Stimulated activated CD8-positive, alpha-beta memory T cell treated with anti-CD3 and anti-CD28 coated beads, Interleukin-15, amount 100 ng/mL, for 48 hours (primary cell): ENCODE results near the gene UBXN11.

Experiments
- DNase-seq, 2 donors: peaks; one replicate each; pipeline ENCODE4 v3.0.0-alpha.2; 2020; ENCODE audit warnings: low read depth in 2 of 2

UBXN11 gene

DNA sequence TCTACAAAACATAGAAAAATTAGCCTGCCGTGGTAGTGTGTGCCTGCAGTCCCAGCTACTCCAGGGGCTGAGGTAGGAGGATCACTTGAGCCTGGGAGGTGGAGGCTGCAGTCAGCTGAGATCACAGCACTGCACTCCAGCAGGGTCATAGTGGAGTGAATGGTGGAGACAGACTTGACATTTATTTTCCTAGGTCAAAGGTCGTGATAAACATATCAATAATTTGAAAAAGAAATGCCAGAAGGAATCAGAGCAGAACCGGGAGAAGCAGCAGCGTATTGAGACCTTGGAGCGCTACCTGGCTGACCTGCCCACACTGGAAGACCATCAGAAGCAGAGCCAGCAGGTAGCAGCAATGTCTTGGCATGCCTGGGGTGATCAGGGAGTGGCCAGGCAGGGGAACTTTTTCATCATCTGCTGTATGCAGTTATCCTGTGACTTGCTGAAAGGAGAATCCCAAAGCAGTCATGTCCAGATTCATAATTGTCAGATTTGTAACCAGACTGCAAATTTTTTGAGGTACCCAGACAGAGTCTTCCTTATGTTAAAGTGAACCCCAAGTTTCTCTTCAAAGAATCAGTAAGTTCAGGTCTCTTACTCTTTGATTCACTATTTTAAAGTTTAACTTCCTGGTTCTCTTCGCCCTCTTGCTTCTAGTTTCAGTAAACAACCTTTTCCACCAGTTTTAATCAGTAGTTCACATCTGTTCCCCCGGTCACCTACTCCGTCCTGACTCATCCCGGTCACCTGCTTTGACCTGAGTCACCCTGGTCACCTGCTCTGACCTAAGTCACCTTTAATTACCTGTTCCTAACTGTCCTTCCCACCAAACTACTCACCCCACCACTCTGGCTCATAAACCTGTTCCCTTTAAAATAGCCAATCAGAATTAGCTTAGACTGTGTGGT is 37.9 kb downstream of the UBXN11 start:
- no peak for DNase-seq

DNA sequence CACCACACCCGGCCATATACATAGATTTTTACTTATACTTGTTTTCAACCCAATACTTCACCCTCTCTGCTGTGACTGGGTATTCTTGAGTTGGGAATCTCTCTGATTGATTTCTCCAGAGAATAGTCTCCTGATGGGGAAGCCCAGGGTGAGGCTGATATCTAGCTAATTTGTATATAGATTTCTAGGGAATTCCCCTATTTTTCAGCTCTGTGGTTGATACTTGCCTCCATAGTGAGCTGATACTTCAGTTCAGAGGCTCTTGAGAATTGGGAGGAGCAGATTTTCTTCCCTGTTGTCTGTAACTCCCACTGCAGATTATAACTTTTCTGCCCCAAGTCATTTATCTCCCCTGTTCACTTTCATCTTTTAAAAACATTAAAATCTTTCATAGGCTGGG is 41.0 kb downstream of the UBXN11 start:
- no peak for DNase-seq

DNA sequence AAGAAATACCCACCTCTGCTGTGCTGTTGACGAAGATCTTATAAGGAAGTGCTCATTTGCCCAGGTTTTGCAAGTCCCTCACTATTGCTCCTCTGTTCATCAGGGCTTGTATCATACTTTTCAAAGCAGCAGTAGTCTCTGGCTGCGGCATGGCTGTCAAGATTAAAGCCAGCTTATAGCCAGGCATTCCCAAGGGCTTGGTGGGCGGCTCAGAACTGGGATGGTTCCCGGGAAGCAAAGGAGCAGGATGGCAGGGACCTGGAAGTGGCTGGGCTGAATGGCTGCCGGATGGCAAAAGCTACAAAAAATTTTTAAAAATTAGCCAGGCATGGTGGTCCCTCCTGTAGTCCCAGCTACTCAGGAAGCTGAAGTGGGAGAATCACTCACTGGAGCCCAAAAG is 43.2 kb downstream of the UBXN11 start:
- no peak for DNase-seq

DNA sequence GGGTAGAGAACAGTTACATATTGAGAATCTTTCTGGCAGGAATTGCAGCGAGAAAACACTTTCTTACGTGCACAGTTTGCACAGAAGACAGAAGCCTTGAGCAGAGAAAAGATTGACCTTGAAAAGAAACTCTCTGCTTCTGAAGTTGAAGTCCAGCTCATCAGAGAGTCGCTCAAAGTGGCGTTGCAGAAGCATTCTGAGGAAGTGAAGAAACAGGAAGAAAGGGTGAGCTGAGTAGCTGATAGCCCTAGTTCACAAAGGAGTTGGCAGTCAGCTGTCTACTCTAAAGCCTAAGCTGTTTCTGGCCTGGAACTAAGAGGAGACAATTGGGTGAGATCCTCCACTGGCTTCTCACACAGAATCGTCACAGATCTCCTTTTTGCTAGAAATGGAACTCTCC is 46.9 kb downstream of the UBXN11 start:
- no peak for DNase-seq

DNA sequence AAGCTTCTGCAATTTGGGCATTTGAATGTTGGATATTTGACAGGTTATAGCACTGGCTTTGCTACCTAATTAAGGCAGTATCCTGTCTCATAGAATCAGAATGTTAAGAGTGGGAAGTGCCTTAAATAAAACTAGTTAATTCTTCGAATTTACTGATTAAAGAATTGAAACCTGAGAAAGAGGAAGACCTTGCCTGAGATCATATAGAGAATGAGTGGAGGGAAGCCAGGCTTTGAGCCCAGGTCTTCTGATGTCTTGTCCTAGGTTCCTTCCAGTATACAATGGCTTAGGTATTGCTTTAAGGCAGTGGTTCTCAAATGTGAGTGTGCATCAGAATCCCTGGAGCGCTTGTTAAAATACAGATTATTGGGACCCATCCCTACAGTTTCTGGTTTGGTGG is 47.4 kb downstream of the UBXN11 start:
- DNase-seq: no peak

DNA sequence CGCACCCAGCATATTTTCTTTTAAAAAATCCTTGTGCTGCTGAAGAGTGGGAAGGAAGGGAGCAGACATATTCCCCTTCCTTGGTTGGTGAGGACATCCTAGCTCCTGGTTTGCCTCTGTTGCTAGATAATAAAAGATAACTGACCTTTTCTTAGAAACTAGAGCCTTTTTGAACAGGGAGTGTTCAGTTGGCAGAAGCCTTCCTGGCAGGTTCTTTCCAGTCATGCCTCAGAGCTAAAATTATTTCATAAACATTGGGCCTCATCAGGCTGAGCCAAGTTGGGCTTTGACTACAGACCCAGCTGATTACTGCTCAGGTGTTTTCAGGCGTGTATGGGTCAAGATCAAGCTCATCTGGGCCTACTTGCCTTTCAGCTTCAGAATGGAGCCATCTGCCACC is 49.2 kb downstream of the UBXN11 start:
- no peak for DNase-seq

DNA sequence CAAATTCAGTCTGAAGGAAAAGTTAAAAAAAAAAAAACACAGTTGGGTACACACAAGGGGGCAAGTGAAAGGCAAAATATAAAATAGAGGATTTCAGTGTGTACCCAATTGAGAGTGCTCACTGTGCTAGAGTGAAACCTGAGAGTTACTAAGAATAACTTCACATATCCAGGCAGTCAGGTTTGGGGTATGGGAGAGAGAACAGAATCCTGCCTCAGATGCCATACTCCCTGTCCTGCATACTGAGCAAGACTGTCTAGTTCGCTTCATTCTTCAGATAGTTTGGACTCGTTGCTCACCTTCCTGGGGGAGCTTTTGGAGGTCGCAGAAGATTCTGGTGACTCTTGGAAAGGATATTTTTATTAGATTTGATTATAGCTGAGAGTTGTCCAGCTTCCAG is 52.0 kb downstream of the UBXN11 start:
- DNase-seq: no peak

DNA sequence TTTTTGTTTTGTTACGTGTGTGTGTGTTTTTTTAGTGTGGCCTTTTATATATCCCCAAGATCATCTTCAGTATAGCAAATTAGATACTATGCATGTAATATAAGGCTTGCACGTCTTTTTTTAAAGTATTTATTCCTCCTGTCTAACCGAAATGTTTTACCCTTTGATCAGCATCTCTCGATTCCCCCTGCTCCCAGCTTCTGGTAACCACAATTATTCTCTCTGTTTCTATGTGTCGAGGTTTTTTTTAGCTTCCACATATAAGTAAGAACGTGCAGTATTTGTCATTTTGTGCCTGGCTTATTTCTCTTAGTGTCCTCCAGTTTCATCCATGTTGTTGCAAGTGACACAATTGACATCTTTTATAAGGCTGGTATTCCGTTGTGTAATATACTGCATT is 53.7 kb downstream of the UBXN11 start:
- DNase-seq: no peak

DNA sequence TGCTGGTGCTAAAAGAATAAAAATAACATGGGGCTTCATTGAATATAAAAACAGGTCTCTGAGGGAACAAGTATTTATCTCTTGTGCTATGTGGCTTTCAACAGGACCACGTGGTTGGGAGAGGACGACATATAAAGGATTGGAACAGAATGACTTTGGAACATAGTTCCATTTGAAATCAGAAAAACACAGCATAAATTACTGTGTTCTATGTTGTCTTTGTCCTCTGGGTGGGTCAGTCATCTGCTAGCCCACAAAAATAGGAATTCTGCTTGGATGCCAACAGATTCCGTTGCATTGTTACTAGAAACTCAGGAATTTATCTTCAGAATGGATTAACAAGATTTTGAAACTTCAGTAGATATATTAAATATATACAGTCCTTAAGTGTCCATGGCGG is 66.5 kb downstream of the UBXN11 start:
- no peak for DNase-seq

DNA sequence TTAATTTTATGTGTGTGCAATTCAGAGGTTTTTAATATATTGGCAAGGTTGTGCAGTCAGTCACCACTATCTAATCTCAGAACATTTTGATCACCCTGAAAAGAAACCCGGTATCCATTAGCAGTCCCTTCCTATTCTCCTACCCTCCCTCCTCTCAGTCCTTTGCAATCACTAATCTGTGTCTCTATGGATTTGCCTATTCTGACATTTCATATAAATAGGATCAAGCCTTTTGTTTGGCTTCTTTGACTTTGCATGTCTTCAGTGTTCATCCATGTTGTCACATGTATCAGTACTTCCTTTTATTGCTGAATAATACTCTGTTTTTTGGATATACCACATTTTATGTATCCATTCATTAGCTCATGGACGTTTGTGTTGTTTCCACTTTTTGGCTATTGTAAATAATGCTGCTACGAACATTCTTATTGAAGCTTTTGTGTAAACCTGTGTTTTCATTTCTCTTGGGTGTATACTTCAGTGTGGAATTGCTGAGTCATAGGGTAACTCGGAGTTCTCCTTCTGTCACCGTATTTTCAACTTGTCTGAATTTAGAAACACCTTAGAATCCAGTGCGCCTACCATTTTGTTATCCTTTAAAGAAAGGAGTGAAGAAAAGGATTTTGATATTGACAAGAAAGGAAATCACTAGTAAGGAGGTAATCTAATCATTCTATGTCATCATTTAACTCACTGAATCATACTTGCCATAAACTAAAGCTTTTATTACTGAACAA is 69.0 kb downstream of the UBXN11 start:
- no peak for DNase-seq

DNA sequence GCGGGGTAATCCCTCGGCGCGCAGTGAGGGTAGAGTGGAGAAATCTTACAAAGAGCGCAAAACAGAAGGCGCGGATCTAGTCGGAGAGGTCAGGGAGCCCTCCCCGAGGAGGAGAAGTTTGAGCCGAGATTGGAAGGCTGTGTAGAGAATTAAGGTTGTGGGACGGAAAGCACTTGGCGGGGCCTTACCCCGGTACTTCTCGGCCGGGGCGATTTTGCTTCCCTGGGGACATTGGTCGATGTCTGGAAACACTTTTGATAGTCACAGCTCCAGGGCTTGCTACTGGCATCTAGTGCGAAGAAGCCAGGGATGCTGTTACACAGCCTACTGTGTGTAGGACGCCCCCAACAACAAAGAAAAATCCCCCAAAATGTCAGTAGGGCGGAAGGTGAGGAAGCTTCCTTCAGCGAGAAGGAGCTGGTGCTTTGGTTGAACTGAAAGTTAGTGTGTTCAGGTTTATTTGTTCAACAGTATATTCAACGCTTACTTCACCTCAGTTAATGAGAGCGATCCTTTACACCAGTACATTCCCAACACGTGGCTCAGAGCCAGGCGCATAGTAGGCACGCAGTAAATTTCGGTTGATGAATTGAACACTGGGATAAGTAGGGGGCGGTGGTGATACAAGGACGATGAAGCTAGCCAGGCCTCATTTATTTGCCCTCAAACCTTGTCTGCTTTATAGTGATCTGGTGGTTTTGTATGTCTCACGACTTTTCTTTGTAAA is 71.6 kb downstream of the UBXN11 start:
- no peak for DNase-seq

DNA sequence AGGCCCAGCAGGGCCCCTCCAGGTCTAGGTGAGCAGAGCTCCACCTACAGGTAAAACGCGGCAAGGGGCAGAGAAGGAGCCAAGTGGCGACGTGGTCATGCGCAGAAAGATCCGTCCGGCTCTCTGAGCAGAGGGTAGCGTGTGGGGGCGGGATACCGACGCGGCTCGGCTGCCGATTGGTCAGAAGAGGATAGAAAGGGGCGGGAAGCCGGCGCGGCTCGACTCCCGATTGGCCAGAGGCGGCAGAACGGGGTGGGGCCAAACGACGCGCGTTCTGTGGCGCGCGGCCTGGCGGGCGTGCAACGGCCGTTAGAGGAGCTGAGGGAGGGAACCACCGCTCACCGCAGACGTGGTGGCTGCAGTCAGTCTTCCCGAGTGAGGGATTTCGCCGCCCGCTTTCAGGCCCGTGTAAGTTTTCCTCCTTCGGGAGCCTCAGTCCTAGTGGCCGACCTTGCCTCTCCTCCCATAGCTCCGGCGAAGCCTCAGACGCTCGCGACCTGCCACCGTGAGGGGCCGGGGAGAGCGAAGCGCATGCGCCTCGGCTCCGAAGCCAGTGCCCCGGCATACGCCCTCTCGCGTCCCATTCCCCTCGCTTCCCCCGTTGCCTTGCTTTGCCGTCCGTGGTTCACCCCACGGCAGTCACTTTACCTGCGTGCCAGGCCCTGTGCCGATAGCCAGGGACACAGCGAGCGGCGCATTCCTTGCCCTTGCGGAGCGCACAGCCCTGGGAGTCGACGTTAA is 72.4 kb downstream of the UBXN11 start, which contains the start of gene CEP85:
CEP85 (plus strand) TSS at position 298 of the 741 bp plus-strand sequence. CDS start 5,584 bp downstream, outside the sequence.
- DNase-seq: peak; percentile 96 to 97
